ENCODE data around the gene TIE1. TPM values are rescaled to one million over a fixed set of nuclear protein-coding genes. Genes with fewer than 3 reads are reported as not detected.
A peak's percentile ranks its signal among the peaks of the same experiment; 100 is the strongest.

Gene TIE1
- total RNA-seq, 6 experiments from 2014 or later = 5.8 to 12.2 (median 8.0) TPM

DNA sequence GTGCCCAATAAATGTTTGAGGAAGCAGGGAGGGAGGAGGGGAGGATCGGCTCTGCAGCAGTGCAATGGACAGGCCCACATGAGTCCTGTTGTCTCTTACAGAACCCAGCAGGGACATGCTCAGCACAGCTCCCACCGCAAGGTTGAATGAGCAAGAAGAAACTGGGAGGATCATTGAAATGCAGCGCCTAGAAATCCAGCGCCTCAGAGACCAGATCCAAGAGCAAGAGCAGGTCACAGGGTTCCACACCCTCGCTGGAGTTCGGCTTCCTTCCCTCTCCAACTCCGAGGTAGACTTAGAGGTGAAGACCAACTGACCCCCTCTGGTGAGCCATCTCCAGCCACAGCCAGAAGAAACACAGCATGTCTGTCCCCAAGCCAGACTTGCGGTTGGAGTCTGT lies 46.9 kb upstream of the TIE1 start:
- Histone ChIP-seq H3K4me1 (peaks cover 0 to 49% (median 17%) of the 10 kb centered on the region in 4 donors), H3K27me3 (no peaks in the 10 kb centered on the region), H3K27ac (no peak overlapping the region), H3K9me3 (no peaks in the 10 kb centered on the region), H3K36me3 (no peaks in the 10 kb centered on the region), H3K4me3 (no peak overlapping the region)
- 80% methylated on average over 1 of the region's 8 CpGs for WGBS (ENCODE audit: insufficient coverage, low coverage, low lambda C conversion rate, missing lambda C conversion rate)
- ATAC-seq (no peak), DNase-seq (peak in 2 of 3 donors; percentile 2 to 14)
- intact Hi-C loops (cut with DNase I) = no loop called here
- no peak for TF ChIP-seq POLR2A (IDR thresholded peaks at IDR 0.05)
- TF ChIP-seq, protein P1, sequence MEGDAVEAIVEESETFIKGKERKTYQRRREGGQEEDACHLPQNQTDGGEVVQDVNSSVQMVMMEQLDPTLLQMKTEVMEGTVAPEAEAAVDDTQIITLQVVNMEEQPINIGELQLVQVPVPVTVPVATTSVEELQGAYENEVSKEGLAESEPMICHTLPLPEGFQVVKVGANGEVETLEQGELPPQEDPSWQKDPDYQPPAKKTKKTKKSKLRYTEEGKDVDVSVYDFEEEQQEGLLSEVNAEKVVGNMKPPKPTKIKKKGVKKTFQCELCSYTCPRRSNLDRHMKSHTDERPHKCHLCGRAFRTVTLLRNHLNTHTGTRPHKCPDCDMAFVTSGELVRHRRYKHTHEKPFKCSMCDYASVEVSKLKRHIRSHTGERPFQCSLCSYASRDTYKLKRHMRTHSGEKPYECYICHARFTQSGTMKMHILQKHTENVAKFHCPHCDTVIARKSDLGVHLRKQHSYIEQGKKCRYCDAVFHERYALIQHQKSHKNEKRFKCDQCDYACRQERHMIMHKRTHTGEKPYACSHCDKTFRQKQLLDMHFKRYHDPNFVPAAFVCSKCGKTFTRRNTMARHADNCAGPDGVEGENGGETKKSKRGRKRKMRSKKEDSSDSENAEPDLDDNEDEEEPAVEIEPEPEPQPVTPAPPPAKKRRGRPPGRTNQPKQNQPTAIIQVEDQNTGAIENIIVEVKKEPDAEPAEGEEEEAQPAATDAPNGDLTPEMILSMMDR (IDR thresholded peaks at IDR 0.05) = no peak

DNA sequence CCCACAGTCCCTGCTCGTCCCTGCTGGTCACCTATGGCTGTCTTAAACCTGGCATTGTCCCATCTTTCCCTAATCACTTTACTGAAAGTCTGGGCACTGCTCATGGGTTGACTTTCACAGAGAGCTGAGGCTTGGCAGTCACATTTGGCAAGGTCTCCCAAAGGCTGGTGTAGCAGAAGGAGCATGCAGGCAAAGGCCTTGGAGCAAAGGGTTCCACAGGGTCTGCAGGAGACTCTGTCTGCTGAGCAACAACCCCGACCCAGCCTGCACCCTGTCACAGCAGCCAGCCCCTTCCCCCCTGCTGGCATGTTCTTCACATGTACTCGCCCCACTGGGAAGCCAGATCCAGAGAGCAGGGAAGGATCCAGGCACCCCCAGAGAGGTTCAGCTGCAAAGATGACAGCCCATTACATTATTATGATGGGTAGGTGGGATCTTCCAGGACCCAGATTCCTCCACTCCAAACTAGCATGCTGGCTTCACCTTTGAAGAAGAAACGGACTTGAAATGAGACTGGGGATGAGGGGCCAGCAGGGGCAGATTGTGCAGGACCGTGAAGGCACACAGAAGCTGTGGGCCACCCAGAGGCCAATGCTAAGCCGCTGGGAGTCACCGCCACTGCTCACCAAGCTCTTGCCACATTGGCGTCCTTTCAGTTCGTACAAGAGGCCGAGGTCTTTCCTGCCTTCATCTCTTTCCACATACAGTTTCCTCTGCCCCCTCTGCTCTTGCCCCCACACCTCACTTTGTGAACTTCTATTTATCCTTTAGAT lies 45.2 kb upstream of the TIE1 start:
- peak overlapping the region in 1 of 3 donors; percentile 52 for H3K27ac ChIP-seq
- no peak for TF ChIP-seq POLR2A (IDR thresholded peaks at IDR 0.05)
- TF ChIP-seq, protein P1 (IDR thresholded peaks at IDR 0.05) = no peak
- H3K4me1 ChIP-seq = peaks cover 0 to 48% (median 17%) of the 10 kb centered on the region in 4 donors
- intact Hi-C loops (cut with DNase I) = no loop called here
- no peaks in the 10 kb centered on the region for H3K27me3 ChIP-seq
- peak; percentile 20 to 49 (median 42) for ATAC-seq
- no peaks in the 10 kb centered on the region for H3K36me3 ChIP-seq
- no peak overlapping the region for H3K4me3 ChIP-seq
- no peaks in the 10 kb centered on the region for H3K9me3 ChIP-seq
- 43% methylated on average over 2 of the region's 10 CpGs for WGBS (ENCODE audit: insufficient coverage, low coverage, low lambda C conversion rate, missing lambda C conversion rate)
- peak in 2 of 3 donors; percentile 16 to 69 for DNase-seq

DNA sequence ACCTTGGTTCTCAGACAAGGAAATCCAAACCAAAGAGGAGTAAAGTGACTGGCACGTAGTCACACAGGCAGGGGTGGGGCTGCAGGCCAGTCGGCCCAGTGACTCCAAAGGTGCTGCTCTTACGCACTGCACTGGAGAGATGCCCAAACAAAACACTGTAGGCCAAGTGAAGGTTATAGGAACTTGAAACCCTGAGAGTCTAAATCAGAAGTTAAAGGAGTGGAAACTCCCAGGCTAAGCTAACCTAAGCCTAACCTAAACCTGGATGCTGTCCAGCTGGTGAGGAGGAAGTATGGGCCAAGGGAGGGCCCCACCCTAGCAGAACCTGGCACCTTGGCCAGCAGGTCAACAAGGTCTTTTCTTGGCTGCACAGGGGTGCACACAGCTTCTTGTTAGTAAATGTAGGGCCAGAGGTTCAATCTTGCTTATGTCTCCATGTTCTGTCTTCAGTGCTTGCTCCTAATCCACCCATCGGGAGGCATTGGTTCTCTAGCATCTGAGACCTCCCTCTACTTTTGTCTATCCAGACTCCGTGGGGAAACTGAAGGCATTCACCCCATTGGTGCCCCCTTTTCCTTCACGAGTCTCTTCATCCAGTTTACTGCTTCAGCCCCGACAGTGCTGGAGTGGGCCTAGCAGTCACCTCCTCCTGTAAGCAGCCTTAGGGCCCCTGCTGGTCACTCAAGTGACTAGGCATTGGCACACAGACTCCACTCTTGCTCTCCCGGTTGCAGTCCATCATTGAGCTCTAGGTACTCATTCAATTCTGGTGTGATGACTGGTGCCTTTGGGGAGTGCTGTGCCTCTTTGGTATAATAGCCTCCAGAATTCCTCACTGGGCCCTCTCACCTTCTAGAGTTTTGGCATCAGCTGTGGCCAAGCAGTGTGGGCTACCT lies 43.9 kb upstream of the TIE1 start:
- WGBS (ENCODE audit: insufficient coverage, low coverage, low lambda C conversion rate, missing lambda C conversion rate) = 36% methylated on average over 4 of the region's 8 CpGs
- no peak for TF ChIP-seq POLR2A (IDR thresholded peaks at IDR 0.05)
- TF ChIP-seq, protein P1 (IDR thresholded peaks at IDR 0.05) = no peak
- Histone ChIP-seq H3K27ac (peak overlapping the region; percentile 6 to 52 (median 47)), H3K27me3 (no peaks in the 10 kb centered on the region), H3K4me3 (no peak overlapping the region), H3K4me1 (peaks cover 0 to 38% (median 16%) of the 10 kb centered on the region in 4 donors), H3K36me3 (no peaks in the 10 kb centered on the region), H3K9me3 (no peaks in the 10 kb centered on the region)
- intact Hi-C loops (cut with DNase I) = no loop called here
- DNase-seq (peak; percentile 73 to 87 (median 85)), ATAC-seq (peak; percentile 84 to 92 (median 87))

DNA sequence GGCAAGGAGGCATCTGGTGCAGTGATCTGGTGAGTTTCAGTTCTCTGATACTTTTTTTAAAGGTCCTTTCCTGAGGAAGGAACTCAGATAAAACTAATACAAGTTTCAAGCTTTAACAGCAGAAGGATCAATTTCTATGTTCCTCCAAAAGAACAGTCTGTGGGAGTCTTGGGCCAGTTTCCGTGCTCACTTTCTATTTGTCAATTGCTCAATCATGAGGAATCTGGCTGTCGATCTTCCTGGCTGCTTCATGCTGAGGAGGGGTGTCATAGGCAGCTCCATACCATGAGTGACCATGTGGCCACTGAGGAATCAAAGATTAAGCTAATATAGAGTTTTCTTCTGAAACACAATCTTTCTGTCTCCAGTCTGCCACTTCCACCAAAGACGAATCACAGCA lies 42.4 kb upstream of the TIE1 start:
- DNase-seq = peak in 1 of 3 donors; percentile 13
- H3K27ac ChIP-seq = peak overlapping the region in 2 of 3 donors; percentile 11 to 44
- intact Hi-C loops (cut with DNase I) = no loop called here
- TF ChIP-seq POLR2A (IDR thresholded peaks at IDR 0.05) = no peak
- TF ChIP-seq, protein P1 (IDR thresholded peaks at IDR 0.05) = no peak
- peak; percentile 38 to 61 (median 50) for ATAC-seq
- no peaks in the 10 kb centered on the region for H3K27me3 ChIP-seq
- 29% methylated on average over 3 of the region's 3 CpGs for WGBS (ENCODE audit: insufficient coverage, low coverage, low lambda C conversion rate, missing lambda C conversion rate)
- no peaks in the 10 kb centered on the region for H3K9me3 ChIP-seq
- H3K4me3 ChIP-seq = no peak overlapping the region
- peaks cover 0 to 38% (median 18%) of the 10 kb centered on the region in 4 donors for H3K4me1 ChIP-seq
- H3K36me3 ChIP-seq = no peaks in the 10 kb centered on the region

Measured in right lobe of liver (tissue), 6 donors.